Neural cell (in vitro differentiated cells): Measurements from ENCODE around the gene MCCC1. TPM values are rescaled to one million over a fixed set of nuclear protein-coding genes. Genes with fewer than 3 reads are reported as not detected.

Source experiments
- H2AFZ ChIP-seq: fragments of 200-600, 300-800 bp; sonication (generic), shearing (Covaris generic); 2 replicates; pipeline ENCODE4 v1.6.0; 2014; ENCODE audit warnings: low read depth, mild to moderate bottlenecking, antibody characterized with exemption, low read length, moderate library complexity
- H3F3A ChIP-seq: fragments of 200-600 bp; shearing (Covaris generic); 2 replicates; pipeline ENCODE4 v1.6.1; 2016; ENCODE audit warnings: mild to moderate bottlenecking, moderate library complexity, mixed read lengths, antibody characterized with exemption, low read length; ENCODE audit not compliant: insufficient read depth, poor library complexity, severe bottlenecking
- H3K27ac ChIP-seq: fragments of 200-600, 300-800 bp; sonication (generic), shearing (Covaris generic); 2 replicates; pipeline ENCODE4 v1.5.1; 2014; ENCODE audit warnings: mild to moderate bottlenecking, low read length, moderate library complexity
- H3K27me3 ChIP-seq: fragments of 300-800, 200-600 bp; sonication (generic), shearing (Covaris generic); 2 replicates; pipeline ENCODE4 v1.6.0; 2014; ENCODE audit warnings: mild to moderate bottlenecking, low read depth, low read length, moderate library complexity; ENCODE audit not compliant: insufficient read depth
- H3K36me3 ChIP-seq: fragments of 300-800, 200-600 bp; sonication (generic), shearing (Covaris generic); 2 replicates; pipeline ENCODE4 v1.5.1; 2014; ENCODE audit warnings: mild to moderate bottlenecking, antibody characterized with exemption, low read length, moderate library complexity; ENCODE audit not compliant: insufficient read depth
- H3K4me2 ChIP-seq: fragments of 300-800, 200-600 bp; sonication (generic), shearing (Covaris generic); 2 replicates; pipeline ENCODE4 v1.6.0; 2014; ENCODE audit warnings: mild to moderate bottlenecking, low read length
- H3K4me3 ChIP-seq: fragments of 300-800, 200-600 bp; sonication (generic), shearing (Covaris generic); 2 replicates; pipeline ENCODE4 v1.5.1; 2014; ENCODE audit warnings: mild to moderate bottlenecking, low read length, moderate library complexity
- H3K79me2 ChIP-seq: fragments of 200-600 bp; shearing (Covaris generic); replicated peaks from 2 replicates; pipeline ENCODE4 v1.6.0; 2014; ENCODE audit warnings: mild to moderate bottlenecking, low read length, moderate library complexity; ENCODE audit not compliant: insufficient read depth
- H3K9ac ChIP-seq: fragments of 300-800, 200-600 bp; sonication (generic), shearing (Covaris generic); 2 replicates; pipeline ENCODE4 v1.6.1; 2016; ENCODE audit warnings: mild to moderate bottlenecking, low read length, mixed read lengths
- H3K9me2 ChIP-seq: fragments of 200-600 bp; shearing (Covaris generic); 2 replicates; pipeline ENCODE4 v1.6.1; 2016; ENCODE audit warnings: mild to moderate bottlenecking, low read length, mixed read lengths; ENCODE audit not compliant: insufficient read depth
- H3K9me3 ChIP-seq: fragments of 200-600, 300-800 bp; sonication (generic), shearing (Covaris generic); 2 replicates; pipeline ENCODE4 v1.6.1; 2016; ENCODE audit warnings: mild to moderate bottlenecking, mixed run types, low read length, moderate library complexity, mixed read lengths
- H4K20me1 ChIP-seq: fragments of 200-600 bp; shearing (Covaris generic); 2 replicates; pipeline ENCODE4 v1.6.1; 2016; ENCODE audit warnings: mild to moderate bottlenecking, mixed run types; ENCODE audit not compliant: insufficient read depth
- CTCF ChIP-seq: fragments of 450-650 bp; IDR thresholded peaks from 2 replicates; pipeline ENCODE4 v1.5.1; 2014; ENCODE audit warnings: antibody characterized with exemption, mild to moderate bottlenecking, moderate library complexity; ENCODE audit not compliant: poor library complexity, severe bottlenecking
- EP300 ChIP-seq: fragments of 450-650 bp; conservative IDR thresholded peaks from 2 replicates; pipeline ENCODE4 v1.6.1; 2014; ENCODE audit warnings: antibody characterized with exemption, mild to moderate bottlenecking, moderate library complexity; ENCODE audit not compliant: poor library complexity, severe bottlenecking
- EZH2 ChIP-seq: fragments of 200-600, 300-800 bp; shearing (Covaris generic), sonication (generic); IDR thresholded peaks from 2 replicates; pipeline ENCODE4 v1.6.1; 2014; ENCODE audit warnings: antibody characterized with exemption, low read length, borderline replicate concordance, mild to moderate bottlenecking; ENCODE audit not compliant: insufficient read depth, poor library complexity, severe bottlenecking
- MXI1 ChIP-seq: fragments of 450-650 bp; conservative IDR thresholded peaks from 2 replicates; pipeline ENCODE4 v1.6.1; 2014; ENCODE audit warnings: antibody characterized with exemption, mild to moderate bottlenecking; ENCODE audit not compliant: poor library complexity, severe bottlenecking
- POLR2AphosphoS5 ChIP-seq: IDR thresholded peaks from 2 replicates; pipeline ENCODE4 v1.6.1; 2012
- RAD21 ChIP-seq: fragments of 450-650 bp; conservative IDR thresholded peaks from 2 replicates; pipeline ENCODE4 v1.6.1; 2014; ENCODE audit warnings: antibody characterized with exemption, mild to moderate bottlenecking, moderate library complexity
- SMC3 ChIP-seq: fragments of 450-650 bp; conservative IDR thresholded peaks from 2 replicates; pipeline ENCODE4 v1.6.1; 2014; ENCODE audit warnings: antibody characterized with exemption, mild to moderate bottlenecking, moderate library complexity; ENCODE audit not compliant: poor library complexity
- TAF1 ChIP-seq: IDR thresholded peaks from 2 replicates; pipeline ENCODE4 v1.6.1; 2012; ENCODE audit warnings: low read depth
- polyA plus RNA-seq: library from polyadenylated mRNA; depleted of rRNA; stranded (reverse); fragments of >200 nt; gene quantifications from 2 replicates; pipeline ENCODE4 v1.2.3, GENCODE V29; 2014
- TF ChIP-seq, protein P1 (sequence below): IDR thresholded peaks from 2 replicates; pipeline ENCODE4 v1.6.1; 2012; ENCODE audit warnings: borderline replicate concordance

The MCCC1 gene
- polyA plus RNA-seq, 1 donor from 2014 or later, result 29.6 TPM

- H3K79me2 ChIP-seq, result no peaks in the 10 kb centered on the region
Observed at GRCh38 chr3:183018421-183019192, 80.7 kb downstream of the MCCC1 start.

GRCh38 chr3:183015185-183015584, 84.1 kb downstream of the MCCC1 start:
- Histone ChIP-seq H2AFZ (no peak overlapping the region), H3K27ac (no peak overlapping the region), H3K9ac (no peak overlapping the region), H3K9me2 (no peaks in the 10 kb centered on the region), H3K27me3 (no peaks in the 10 kb centered on the region), H3F3A (no peaks in the 10 kb centered on the region), H3K36me3 (peaks cover 8% of the 10 kb centered on the region), H3K9me3 (no peaks in the 10 kb centered on the region), H4K20me1 (no peaks in the 10 kb centered on the region), H3K4me3 (no peak overlapping the region), H3K4me2 (no peak overlapping the region), H3K79me2 (no peaks in the 10 kb centered on the region)
- no peak for TF ChIP-seq EZH2
- TF ChIP-seq POLR2AphosphoS5, result no peak
- TF ChIP-seq MXI1, result no peak
- no peak for TF ChIP-seq SMC3
- no peak for TF ChIP-seq TAF1
- no peak for TF ChIP-seq EP300

More at GRCh38 chr3:183018421-183019192, 80.7 kb downstream of the MCCC1 start:
- Histone ChIP-seq H4K20me1 (no peaks in the 10 kb centered on the region), H3K27me3 (no peaks in the 10 kb centered on the region), H3K9me2 (no peaks in the 10 kb centered on the region), H3F3A (no peaks in the 10 kb centered on the region), H3K9me3 (no peaks in the 10 kb centered on the region), H2AFZ (no peak overlapping the region), H3K36me3 (peaks cover 13% of the 10 kb centered on the region), H3K4me3 (no peak overlapping the region), H3K9ac (no peak overlapping the region), H3K27ac (no peak overlapping the region), H3K4me2 (no peak overlapping the region)
- no peak for TF ChIP-seq RAD21
- TF ChIP-seq, protein P1, sequence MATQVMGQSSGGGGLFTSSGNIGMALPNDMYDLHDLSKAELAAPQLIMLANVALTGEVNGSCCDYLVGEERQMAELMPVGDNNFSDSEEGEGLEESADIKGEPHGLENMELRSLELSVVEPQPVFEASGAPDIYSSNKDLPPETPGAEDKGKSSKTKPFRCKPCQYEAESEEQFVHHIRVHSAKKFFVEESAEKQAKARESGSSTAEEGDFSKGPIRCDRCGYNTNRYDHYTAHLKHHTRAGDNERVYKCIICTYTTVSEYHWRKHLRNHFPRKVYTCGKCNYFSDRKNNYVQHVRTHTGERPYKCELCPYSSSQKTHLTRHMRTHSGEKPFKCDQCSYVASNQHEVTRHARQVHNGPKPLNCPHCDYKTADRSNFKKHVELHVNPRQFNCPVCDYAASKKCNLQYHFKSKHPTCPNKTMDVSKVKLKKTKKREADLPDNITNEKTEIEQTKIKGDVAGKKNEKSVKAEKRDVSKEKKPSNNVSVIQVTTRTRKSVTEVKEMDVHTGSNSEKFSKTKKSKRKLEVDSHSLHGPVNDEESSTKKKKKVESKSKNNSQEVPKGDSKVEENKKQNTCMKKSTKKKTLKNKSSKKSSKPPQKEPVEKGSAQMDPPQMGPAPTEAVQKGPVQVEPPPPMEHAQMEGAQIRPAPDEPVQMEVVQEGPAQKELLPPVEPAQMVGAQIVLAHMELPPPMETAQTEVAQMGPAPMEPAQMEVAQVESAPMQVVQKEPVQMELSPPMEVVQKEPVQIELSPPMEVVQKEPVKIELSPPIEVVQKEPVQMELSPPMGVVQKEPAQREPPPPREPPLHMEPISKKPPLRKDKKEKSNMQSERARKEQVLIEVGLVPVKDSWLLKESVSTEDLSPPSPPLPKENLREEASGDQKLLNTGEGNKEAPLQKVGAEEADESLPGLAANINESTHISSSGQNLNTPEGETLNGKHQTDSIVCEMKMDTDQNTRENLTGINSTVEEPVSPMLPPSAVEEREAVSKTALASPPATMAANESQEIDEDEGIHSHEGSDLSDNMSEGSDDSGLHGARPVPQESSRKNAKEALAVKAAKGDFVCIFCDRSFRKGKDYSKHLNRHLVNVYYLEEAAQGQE, result no peak
- no peak for TF ChIP-seq SMC3
- no peak for TF ChIP-seq EP300
- TF ChIP-seq CTCF, result no peak
- TF ChIP-seq POLR2AphosphoS5, result no peak
- TF ChIP-seq TAF1, result no peak
- no peak for TF ChIP-seq MXI1
- TF ChIP-seq EZH2, result no peak
